GM18870 (cell line): ENCODE measurements around the gene NFIC.
"Not testable (repeated sequence)": the region's sequence is repeated elsewhere in the genome, so short reads cannot be mapped to it uniquely, and the experiment has no call there.

Source experiments
- ATAC-seq: cut with Tn5 transposase; IDR thresholded peaks from one replicate; pipeline ENCODE4 v1.9.1; 2021; ENCODE audit warnings: moderate library complexity; ENCODE audit not compliant: unreplicated experiment

The NFIC gene

GRCh38 chr19:3415695-3416094, 49.3 kb downstream of the NFIC start:
- ATAC-seq: no peak

- ATAC-seq: no peak
Measured at GRCh38 chr19:3420244-3420755, 53.9 kb downstream of the NFIC start.

- ATAC-seq: no peak
Measured at GRCh38 chr19:3420909-3421619, 54.7 kb downstream of the NFIC start.

GRCh38 chr19:3421656-3422055, 55.3 kb downstream of the NFIC start:
- ATAC-seq: not testable (repeated sequence)

GRCh38 chr19:3423183-3423829, 56.9 kb downstream of the NFIC start:
- ATAC-seq: no peak

- ATAC-seq: no peak
Measured at GRCh38 chr19:3426433-3426832, 60.0 kb downstream of the NFIC start.

GRCh38 chr19:3430366-3430680, 63.9 kb downstream of the NFIC start:
- not testable (repeated sequence) for ATAC-seq

GRCh38 chr19:3431760-3432397, 65.5 kb downstream of the NFIC start:
- no peak for ATAC-seq

GRCh38 chr19:3433313-3433712, 66.9 kb downstream of the NFIC start:
- ATAC-seq: no peak

- ATAC-seq: no peak
Measured at GRCh38 chr19:3433805-3434540, 67.6 kb downstream of the NFIC start.

- ATAC-seq: peak; percentile 71
Measured at GRCh38 chr19:3434630-3435553, 68.5 kb downstream of the NFIC start.

GRCh38 chr19:3440082-3440481, 73.7 kb downstream of the NFIC start:
- no peak for ATAC-seq

GRCh38 chr19:3441089-3441985, 75.0 kb downstream of the NFIC start:
- ATAC-seq: no peak

- ATAC-seq: no peak
Measured at GRCh38 chr19:3441986-3442329, 75.6 kb downstream of the NFIC start.

- ATAC-seq: no peak
Measured at GRCh38 chr19:3442487-3443071, 76.2 kb downstream of the NFIC start.

- no peak for ATAC-seq
Measured at GRCh38 chr19:3443840-3444694, 77.7 kb downstream of the NFIC start.

- ATAC-seq: no peak
Measured at GRCh38 chr19:3444695-3445234, 78.4 kb downstream of the NFIC start.

GRCh38 chr19:3446657-3447056, 80.3 kb downstream of the NFIC start:
- not testable (repeated sequence) for ATAC-seq
